GM19043 (cell line): ENCODE measurements around the gene MACF1.
A peak's percentile ranks its signal among the peaks of the same experiment; 100 is the strongest.
"Not testable (repeated sequence)": the region's sequence is repeated elsewhere in the genome, so short reads cannot be mapped to it uniquely, and the experiment has no call there.

Source experiments
- ATAC-seq: cut with Tn5 transposase; IDR thresholded peaks from one replicate; pipeline ENCODE4 v1.9.1; 2021; ENCODE audit warnings: low read depth; ENCODE audit not compliant: unreplicated experiment

The MACF1 gene

GRCh38 chr1:39522661-39523567 is 318.4 kb downstream of the MACF1 start:
- no peak for ATAC-seq

GRCh38 chr1:39524171-39524570 is 319.7 kb downstream of the MACF1 start:
- ATAC-seq: no peak

- no peak for ATAC-seq
Measured at GRCh38 chr1:39524591-39525365, 320.3 kb downstream of the MACF1 start.

GRCh38 chr1:39525366-39526165 is 321.1 kb downstream of the MACF1 start:
- peak; percentile 93 for ATAC-seq

- ATAC-seq: no peak
Measured at GRCh38 chr1:39526466-39527189, 322.1 kb downstream of the MACF1 start.

- not testable (repeated sequence) for ATAC-seq
Measured at GRCh38 chr1:39527190-39527579, 322.7 kb downstream of the MACF1 start.

GRCh38 chr1:39528082-39528481 is 323.6 kb downstream of the MACF1 start:
- no peak for ATAC-seq

GRCh38 chr1:39529901-39530535 is 325.5 kb downstream of the MACF1 start:
- no peak for ATAC-seq

- no peak for ATAC-seq
Measured at GRCh38 chr1:39531526-39531925, 327.0 kb downstream of the MACF1 start.

GRCh38 chr1:39533442-39533841 is 328.9 kb downstream of the MACF1 start:
- no peak for ATAC-seq
